Transverse colon (tissue), 4 donors: ENCODE data around the gene PZP. TPM values are rescaled to one million over a fixed set of nuclear protein-coding genes. Genes with fewer than 3 reads are reported as not detected.
A peak's percentile ranks its signal among the peaks of the same experiment; 100 is the strongest.

ENCODE experiments used
- DNase-seq: peaks from one replicate; pipeline ENCODE4 v3.0.0-alpha.2; 2019
- H3K27ac ChIP-seq, 4 donors: fragments of 200-600 bp; sonication (generic); 2 replicates each; pipeline ENCODE4 v1.5.1; 2016 to 2018; ENCODE audit warnings: inconsistent platforms in 4 of 4
- H3K27me3 ChIP-seq: fragments of 200-600 bp; sonication (generic); 2 replicates; pipeline ENCODE4 v1.5.1; 2017; ENCODE audit warnings: inconsistent platforms
- H3K36me3 ChIP-seq, 4 donors: fragments of 200-600 bp; sonication (generic); 2 replicates each; pipeline ENCODE4 v1.5.1; 2017 to 2019; ENCODE audit warnings: inconsistent platforms in 4 of 4
- H3K4me1 ChIP-seq, 4 donors: fragments of 200-600 bp; sonication (generic); 2 replicates each; pipeline ENCODE4 v1.5.1; 2017 to 2020; ENCODE audit warnings: inconsistent platforms in 4 of 4
- H3K4me3 ChIP-seq, 4 donors: fragments of 200-600 bp; sonication (generic); 1 replicate in 1 of 4; 2 replicates in 3 of 4; pipeline versions ENCODE4 v1.5.1 to v1.6.1; 2017 to 2019; ENCODE audit warnings: inconsistent platforms in 4 of 4
- H3K9me3 ChIP-seq, 2 donors: fragments of 200-600 bp; sonication (generic); 2 replicates each; pipeline ENCODE4 v1.5.1; 2017 to 2019; ENCODE audit warnings: inconsistent platforms in 2 of 2
- CTCF ChIP-seq, 5 experiments: fragments of 200-600 bp in 3 of 5; fragments of 450-650 bp in 2 of 5; sonication (generic) in 3 of 5; IDR thresholded peaks; 1 replicate in 2 of 5; 2 replicates in 3 of 5; pipeline ENCODE4 v1.5.1; 2016 to 2017; ENCODE audit warnings: antibody characterized with exemption in 5 of 5, inconsistent platforms in 3 of 5, mild to moderate bottlenecking in 2 of 5, moderate library complexity in 1 of 5
- EP300 ChIP-seq: sonication (generic); formaldehyde crosslinking; IDR thresholded peaks from one replicate; pipeline ENCODE4 v1.6.1; 2017; ENCODE audit warnings: antibody characterized with exemption, low read depth
- POLR2A ChIP-seq: fragments of 450-650 bp; IDR thresholded peaks from one replicate; pipeline ENCODE4 v1.6.1; 2016; ENCODE audit warnings: antibody characterized with exemption, mild to moderate bottlenecking, moderate library complexity
- POLR2AphosphoS5 ChIP-seq, 3 donors: sonication (generic); formaldehyde crosslinking; IDR thresholded peaks; one replicate each; pipeline ENCODE4 v1.6.1; 2016; ENCODE audit warnings: antibody characterized with exemption in 3 of 3
- WGBS, 2 donors: methylation state at CpG; one replicate each; pipeline ENCODE4 v1.1.5; 2018; ENCODE audit warnings: low coverage in 1 of 2; 5-methylcytosine and 5-hydroxymethylcytosine counted together
- in situ Hi-C, 4 donors: fragments of 200-750 bp; cut with MboI; loops; one replicate each; pipeline versions ENCODE4 v1.15.0 to v1.15.1; 2017; ENCODE audit warnings: low sequenced_read_pairs in 3 of 4, low pct_ligation_motif_present in 1 of 4, low pct_unique_long_range_greater_than_20kb in 1 of 4
- intact Hi-C: fragments of 100-400 bp; cut with DNase I; formaldehyde crosslinking; loops from one replicate; pipeline ENCODE4 v1.15.1; 2023; ENCODE audit warnings: low total_unique reads
- total RNA-seq, 4 donors: library from RNA; depleted of rRNA; stranded (reverse); fragments of >200 nt; gene quantifications; one replicate each; pipeline ENCODE4 v1.1.0, GENCODE V29; 2016

PZP gene
- total RNA-seq, 4 donors from 2014 or later: not detected

- Histone ChIP-seq H3K36me3 (no peaks in the 10 kb centered on the region), H3K4me3 (peak overlapping the region in 1 of 4 donors; percentile 17), H3K27ac (peak overlapping the region; percentile 11 to 54 (median 52)), H3K9me3 (no peaks in the 10 kb centered on the region), H3K4me1 (peaks cover 0 to 8% (median 0%) of the 10 kb centered on the region in 4 donors), H3K27me3 (no peaks in the 10 kb centered on the region)
- DNase-seq: no peak
- in situ Hi-C loops: no loop called here
- no peak for TF ChIP-seq POLR2AphosphoS5 (IDR thresholded peaks at IDR 0.05)
- TF ChIP-seq CTCF (IDR thresholded peaks at IDR 0.05): no peak
- TF ChIP-seq EP300: no peak
- TF ChIP-seq POLR2A: no peak
- WGBS, 2 donors: 53 to 65% methylated on average over 4 to 10 of the region's 14 CpGs
- intact Hi-C loops: no loop called here
These were observed 84.3 kb downstream of the PZP start for GRCh38 chr12:9123781-9124382.

- intact Hi-C loops (no loop called here), in situ Hi-C loops (no loop called here)
- no peaks in the 10 kb centered on the region for H3K9me3 ChIP-seq
- DNase-seq: no peak
- no peaks in the 10 kb centered on the region for H3K36me3 ChIP-seq
- H3K4me1 ChIP-seq: peaks cover 0 to 26% (median 1%) of the 10 kb centered on the region in 4 donors
- H3K27me3 ChIP-seq: no peaks in the 10 kb centered on the region
- peak overlapping the region in 2 of 4 donors; percentile 17 to 33 for H3K27ac ChIP-seq
- H3K4me3 ChIP-seq: no peak overlapping the region
- 35 to 49% methylated on average over 3 of the region's 3 CpGs for WGBS, 2 donors
- no peak for TF ChIP-seq CTCF (IDR thresholded peaks at IDR 0.05)
- no peak for TF ChIP-seq POLR2AphosphoS5 (IDR thresholded peaks at IDR 0.05)
- TF ChIP-seq EP300: no peak
- TF ChIP-seq POLR2A: no peak
These were observed 86.0 kb downstream of the PZP start for GRCh38 chr12:9122091-9122609.

- Histone ChIP-seq H3K9me3 (no peaks in the 10 kb centered on the region), H3K36me3 (no peaks in the 10 kb centered on the region), H3K27ac (peak overlapping the region in 1 of 4 donors; percentile 26), H3K4me3 (no peak overlapping the region), H3K27me3 (no peaks in the 10 kb centered on the region), H3K4me1 (peaks cover 0 to 33% (median 2%) of the 10 kb centered on the region in 4 donors)
- WGBS, 2 donors: 75 to 81% methylated on average over 9 to 10 of the region's 10 CpGs
- intact Hi-C loops: no loop called here
- TF ChIP-seq CTCF (IDR thresholded peaks at IDR 0.05): no peak
- no peak for TF ChIP-seq POLR2AphosphoS5 (IDR thresholded peaks at IDR 0.05)
- no peak for TF ChIP-seq EP300
- no peak for TF ChIP-seq POLR2A
- no peak for DNase-seq
- in situ Hi-C loops: no loop called here
These were observed 87.6 kb downstream of the PZP start for GRCh38 chr12:9120487-9121184.

GRCh38 chr12:9118158-9118557, 90.0 kb downstream of the PZP start:
- WGBS, 2 donors: 53 to 62% methylated on average over 3 of the region's 3 CpGs
- Histone ChIP-seq H3K4me3 (no peak overlapping the region), H3K36me3 (no peaks in the 10 kb centered on the region), H3K27me3 (no peaks in the 10 kb centered on the region), H3K9me3 (no peaks in the 10 kb centered on the region), H3K27ac (peak overlapping the region; percentile 74 to 84 (median 76)), H3K4me1 (peaks cover 0 to 33% (median 2%) of the 10 kb centered on the region in 4 donors)
- DNase-seq: no peak
- intact Hi-C loops: loop anchor here (10.0 kb wide), 1 partner anchor 1087 kb away; no protein-coding TSS in a partner anchor
- in situ Hi-C loops: no loop called here
- TF ChIP-seq CTCF (IDR thresholded peaks at IDR 0.05) (no peak), POLR2A (no peak), POLR2AphosphoS5 (IDR thresholded peaks at IDR 0.05) (peak in 2 of 3 donors; percentile 22 to 34)
